ENCODE results near the gene SUN2. TPM values are rescaled to one million over a fixed set of nuclear protein-coding genes. Genes with fewer than 3 reads are reported as not detected.

Gene SUN2
- total and polyA plus RNA-seq, 7 donors: 57.6 to 152 (median 101) TPM

- no peaks in the 10 kb centered on the region for H3K27me3 ChIP-seq (ENCODE audit: insufficient read depth in 3 of 3, low read length in 2 of 3)
- H3K4me1 ChIP-seq: peaks cover 44% of the 10 kb centered on the region
- H3K27ac ChIP-seq: peak overlapping the region; percentile 97
- DNase-seq (peak; percentile 98 to 99), ATAC-seq (peak; percentile 81 to 88 (median 84))
- H3K36me3 ChIP-seq (ENCODE audit: insufficient read depth in 1 of 2, low read depth in 1 of 2): peaks cover 3 to 34% of the 10 kb centered on the region in 2 donors
- H3K4me3 ChIP-seq: peak overlapping the region; percentile 77
- no peaks in the 10 kb centered on the region for H3K9me3 ChIP-seq
- TF ChIP-seq, protein P1, sequence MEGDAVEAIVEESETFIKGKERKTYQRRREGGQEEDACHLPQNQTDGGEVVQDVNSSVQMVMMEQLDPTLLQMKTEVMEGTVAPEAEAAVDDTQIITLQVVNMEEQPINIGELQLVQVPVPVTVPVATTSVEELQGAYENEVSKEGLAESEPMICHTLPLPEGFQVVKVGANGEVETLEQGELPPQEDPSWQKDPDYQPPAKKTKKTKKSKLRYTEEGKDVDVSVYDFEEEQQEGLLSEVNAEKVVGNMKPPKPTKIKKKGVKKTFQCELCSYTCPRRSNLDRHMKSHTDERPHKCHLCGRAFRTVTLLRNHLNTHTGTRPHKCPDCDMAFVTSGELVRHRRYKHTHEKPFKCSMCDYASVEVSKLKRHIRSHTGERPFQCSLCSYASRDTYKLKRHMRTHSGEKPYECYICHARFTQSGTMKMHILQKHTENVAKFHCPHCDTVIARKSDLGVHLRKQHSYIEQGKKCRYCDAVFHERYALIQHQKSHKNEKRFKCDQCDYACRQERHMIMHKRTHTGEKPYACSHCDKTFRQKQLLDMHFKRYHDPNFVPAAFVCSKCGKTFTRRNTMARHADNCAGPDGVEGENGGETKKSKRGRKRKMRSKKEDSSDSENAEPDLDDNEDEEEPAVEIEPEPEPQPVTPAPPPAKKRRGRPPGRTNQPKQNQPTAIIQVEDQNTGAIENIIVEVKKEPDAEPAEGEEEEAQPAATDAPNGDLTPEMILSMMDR (IDR thresholded peaks at IDR 0.05): no peak
- WGBS, 3 donors: 0 to 1% (median 0%) methylated on average over 41 to 74 of the region's 74 CpGs
- intact Hi-C loops (cut with DNase I): loop anchor here in 1 of 2 donors (2.0 kb wide), 1 partner anchor 21 kb away; no protein-coding TSS in a partner anchor
Measured at GRCh38 chr22:38755155-38755910, 465 bp downstream of the SUN2 start.

DNA sequence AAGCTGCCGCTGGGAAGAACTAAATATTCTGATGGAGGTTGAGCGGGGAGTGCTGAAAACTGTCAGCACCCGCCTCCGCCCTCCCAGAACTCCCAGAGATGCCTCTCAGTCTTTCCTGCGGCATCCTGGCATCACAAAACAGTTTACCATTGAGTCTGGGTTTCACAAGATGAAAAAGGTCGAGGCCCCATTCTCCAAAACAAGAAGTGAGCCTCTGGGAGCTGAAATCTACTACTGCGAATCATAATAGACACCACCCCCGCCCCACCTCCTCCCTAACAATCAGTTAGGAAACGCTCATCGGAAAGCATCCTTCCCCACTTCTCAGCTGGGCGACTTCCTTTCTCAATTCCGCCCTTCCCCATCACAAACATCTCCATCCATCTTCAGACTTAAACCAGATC lies 1.0 kb downstream of the SUN2 start:
- 15 to 23% (median 18%) methylated on average over 12 of the region's 12 CpGs for WGBS, 3 donors
- ATAC-seq (peak in 1 of 4 donors; percentile 17), DNase-seq (peak; percentile 44 to 66)
- Histone ChIP-seq H3K4me3 (peak overlapping the region; percentile 77), H3K36me3 (ENCODE audit: insufficient read depth in 1 of 2, low read depth in 1 of 2) (peaks cover 3 to 40% of the 10 kb centered on the region in 2 donors), H3K9me3 (no peaks in the 10 kb centered on the region), H3K27ac (peak overlapping the region; percentile 97), H3K4me1 (peaks cover 45% of the 10 kb centered on the region), H3K27me3 (ENCODE audit: insufficient read depth in 3 of 3, low read length in 2 of 3) (no peaks in the 10 kb centered on the region)
- TF ChIP-seq, protein P1 (IDR thresholded peaks at IDR 0.05): no peak
- intact Hi-C loops (cut with DNase I): loop anchor here in 1 of 2 donors (2.0 kb wide), 1 partner anchor 20 kb away; no protein-coding TSS in a partner anchor

DNA sequence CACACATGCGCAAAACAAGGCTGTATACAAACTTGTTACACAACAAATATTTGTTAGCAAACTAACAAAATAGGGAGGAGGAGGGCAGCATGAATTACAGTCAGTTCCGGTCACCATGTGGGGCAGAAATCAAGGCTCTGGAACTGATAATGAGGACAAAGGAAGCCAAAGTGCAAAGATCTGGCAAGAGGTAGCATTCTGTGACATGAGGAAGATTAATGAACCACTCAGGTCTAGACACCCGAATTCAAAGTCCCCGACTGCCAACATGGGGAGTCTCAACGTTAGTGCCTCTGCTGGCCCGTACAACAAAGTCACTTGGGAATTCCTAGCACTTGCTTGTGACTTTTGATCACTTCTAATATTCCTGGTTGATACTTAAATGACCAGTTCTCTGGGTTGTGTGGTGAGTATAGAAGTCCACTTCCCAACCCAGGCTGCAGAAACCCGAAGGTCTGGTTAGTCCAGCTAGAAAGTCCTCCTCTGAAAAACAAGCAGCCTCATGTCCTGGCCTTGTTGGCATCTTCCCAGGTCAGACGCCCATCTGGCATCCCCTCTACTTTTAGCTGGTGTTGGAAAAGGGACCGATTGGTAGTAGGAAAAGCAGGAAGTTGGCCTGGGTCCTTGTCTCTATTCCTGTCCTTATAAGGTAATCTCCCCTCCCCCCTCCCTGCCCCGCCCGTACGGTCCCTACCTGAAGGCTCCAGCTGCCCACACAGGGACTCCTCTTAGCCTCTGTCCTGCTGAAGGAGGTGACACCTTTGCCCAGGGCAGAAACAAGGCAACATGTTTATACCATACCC lies 1.6 kb downstream of the SUN2 start:
- Histone ChIP-seq H3K4me3 (peak overlapping the region; percentile 77), H3K27me3 (ENCODE audit: insufficient read depth in 3 of 3, low read length in 2 of 3) (no peaks in the 10 kb centered on the region), H3K4me1 (peaks cover 45% of the 10 kb centered on the region), H3K27ac (peak overlapping the region; percentile 97), H3K36me3 (ENCODE audit: insufficient read depth in 1 of 2, low read depth in 1 of 2) (peaks cover 3 to 46% of the 10 kb centered on the region in 2 donors), H3K9me3 (no peaks in the 10 kb centered on the region)
- intact Hi-C loops (cut with DNase I): loop anchor here in 1 of 2 donors (2.0 kb wide), 1 partner anchor 19 kb away; no protein-coding TSS in a partner anchor
- ATAC-seq (peak in 3 of 4 donors; percentile 14 to 52 (median 19)), DNase-seq (peak; percentile 62 to 83)
- 16 to 27% (median 18%) methylated on average over 12 of the region's 12 CpGs for WGBS, 3 donors
- TF ChIP-seq, protein P1 (IDR thresholded peaks at IDR 0.05): no peak

GRCh38 chr22:38751422-38752346 lies 4.1 kb downstream of the SUN2 start:
- peak overlapping the region; percentile 97 for H3K27ac ChIP-seq
- peak overlapping the region; percentile 6 for H3K4me3 ChIP-seq
- no peaks in the 10 kb centered on the region for H3K9me3 ChIP-seq
- 34 to 53% (median 44%) methylated on average over 23 to 24 of the region's 24 CpGs for WGBS, 3 donors
- DNase-seq (peak; percentile 80 to 89), ATAC-seq (peak; percentile 33 to 69 (median 56))
- H3K36me3 ChIP-seq (ENCODE audit: insufficient read depth in 1 of 2, low read depth in 1 of 2): peaks cover 3 to 70% of the 10 kb centered on the region in 2 donors
- TF ChIP-seq, protein P1 (IDR thresholded peaks at IDR 0.05): no peak
- intact Hi-C loops (cut with DNase I): no loop called here
- H3K27me3 ChIP-seq (ENCODE audit: insufficient read depth in 3 of 3, low read length in 2 of 3): no peaks in the 10 kb centered on the region
- H3K4me1 ChIP-seq: peaks cover 45% of the 10 kb centered on the region

Data from psoas muscle (tissue), 8 donors.